Stomach (tissue), 9 donors: Measurements from ENCODE around the gene KIF5A. TPM values are rescaled to one million over a fixed set of nuclear protein-coding genes. Genes with fewer than 3 reads are reported as not detected.

ENCODE experiments used
- DNase-seq, 2 donors: peaks; one replicate each; pipeline versions ENCODE4 v3.0.0 to v3.0.0-alpha.2; 2013 to 2019
- H3K27ac ChIP-seq, 5 donors: fragments of 200-600 bp in 4 of 5; sonication (generic) in 4 of 5; one replicate each; pipeline ENCODE4 v1.5.1; 2013 to 2019; ENCODE audit warnings: mild to moderate bottlenecking in 1 of 5, moderate library complexity in 1 of 5
- H3K27me3 ChIP-seq, 3 donors: fragments of 200-600 bp; sonication (generic); one replicate each; pipeline ENCODE4 v1.5.1; 2017 to 2019; ENCODE audit warnings: mixed run types in 1 of 3
- H3K36me3 ChIP-seq, 4 donors: fragments of 200-600 bp; sonication (generic); 1 replicate in 3 of 4; 2 replicates in 1 of 4; pipeline ENCODE4 v1.5.1; 2016 to 2019
- H3K4me1 ChIP-seq, 4 donors: fragments of 200-600 bp; sonication (generic); one replicate each; pipeline ENCODE4 v1.5.1; 2016 to 2019
- H3K4me3 ChIP-seq, 4 donors: fragments of 200-600 bp; sonication (generic) in 3 of 4; one replicate each; pipeline ENCODE4 v1.5.1; 2016 to 2019; ENCODE audit warnings: mild to moderate bottlenecking in 1 of 4
- H3K9me3 ChIP-seq, 4 donors: fragments of 200-600 bp; sonication (generic); one replicate each; pipeline ENCODE4 v1.5.1; 2016 to 2019
- EP300 ChIP-seq: sonication (generic); formaldehyde crosslinking; IDR thresholded peaks from one replicate; pipeline ENCODE4 v1.6.1; 2017; ENCODE audit warnings: antibody characterized with exemption
- POLR2A ChIP-seq, 4 donors: fragments of 450-650 bp; IDR thresholded peaks; one replicate each; pipeline ENCODE4 v1.6.1; 2016; ENCODE audit warnings: antibody characterized with exemption in 4 of 4, control low read depth in 2 of 4, mild to moderate bottlenecking in 1 of 4, moderate library complexity in 1 of 4
- POLR2AphosphoS5 ChIP-seq, 3 donors: sonication (generic); formaldehyde crosslinking; IDR thresholded peaks; one replicate each; pipeline ENCODE4 v1.6.1; 2016; ENCODE audit warnings: antibody characterized with exemption in 3 of 3
- WGBS, 5 donors: extraction: QIAGEN DNeasy Blood & Tissue Kit in 3 of 5; methylation state at CpG; one replicate each; pipeline versions ENCODE4 v1.1.5 to v1.1.7; 2013 to 2018; 5-methylcytosine and 5-hydroxymethylcytosine counted together
- intact Hi-C: fragments of 100-400 bp; cut with DNase I; formaldehyde crosslinking; loops from one replicate; pipeline ENCODE4 v1.15.1; 2023; ENCODE audit warnings: low total_unique reads
- polyA plus RNA-seq, 3 donors: library from polyadenylated mRNA; stranded (reverse); fragments of 200-250 nt; gene quantifications; one replicate each; pipeline ENCODE4 v1.2.3, GENCODE V29; 2013
- total RNA-seq, 5 donors: library from RNA; depleted of rRNA; stranded (reverse); fragments of >200 nt; gene quantifications; one replicate each; pipeline versions ENCODE4 v1.1.0 to v1.2.3, GENCODE V29; 2014 to 2016
- TF ChIP-seq, protein P1 (sequence below), 7 experiments: fragments of 450-650 bp in 4 of 7; fragments of 200-600 bp in 3 of 7; sonication (generic) in 3 of 7; IDR thresholded peaks; one replicate each; pipeline ENCODE4 v1.5.1; 2016 to 2019; ENCODE audit warnings: antibody characterized with exemption in 7 of 7, control low read depth in 2 of 7, mild to moderate bottlenecking in 1 of 7
- donor health status: healthy with polysubstance abuse.
- donor health status: Bipolar disorder and iron deficiency.
- donor health status: healthy.

KIF5A gene
- total and polyA plus RNA-seq, 8 donors: 0.19 to 2.3 (median 1.3) TPM; not detected in 1

DNA sequence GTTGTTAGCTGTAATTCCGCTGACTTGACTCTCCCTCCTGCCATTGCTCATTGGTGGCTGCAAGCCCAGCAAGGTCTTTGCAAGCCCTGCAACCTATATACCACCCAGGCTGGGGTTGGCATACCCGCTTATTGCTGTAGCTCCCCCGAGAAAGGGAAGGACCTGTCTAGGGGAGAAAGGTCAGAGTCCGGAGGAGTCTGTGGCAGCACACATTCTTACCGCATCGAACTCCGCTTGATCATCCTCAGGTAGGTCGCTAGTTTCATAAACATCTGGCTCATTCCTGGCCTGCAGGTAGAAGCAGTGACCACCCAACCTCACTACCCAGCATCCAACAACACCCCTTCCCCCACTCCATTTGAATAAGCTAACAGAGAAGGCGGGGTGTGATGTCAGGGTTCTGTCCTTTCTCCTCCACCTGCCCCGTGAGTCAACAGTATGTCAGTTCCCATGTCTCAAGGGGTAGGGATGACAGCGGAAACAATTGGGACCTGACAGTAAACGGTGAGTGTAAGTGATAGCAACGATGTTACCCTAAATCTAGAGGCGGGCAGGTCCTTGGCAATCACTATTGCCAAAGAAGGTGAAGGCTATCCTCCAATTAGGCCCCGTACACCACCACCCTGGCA, 3.9 kb upstream of the KIF5A start:
- Histone ChIP-seq H3K27me3 (peaks cover 0 to 31% (median 25%) of the 10 kb centered on the region in 3 donors), H3K36me3 (peaks cover 3 to 20% (median 18%) of the 10 kb centered on the region in 4 donors), H3K27ac (peak overlapping the region; percentile 93 to 98 (median 96)), H3K9me3 (no peaks in the 10 kb centered on the region), H3K4me3 (peak overlapping the region; percentile 86 to 100 (median 96)), H3K4me1 (peaks cover 14 to 58% (median 35%) of the 10 kb centered on the region in 4 donors)
- intact Hi-C loops: no loop called here
- 53 to 67% (median 57%) methylated on average over 14 to 15 of the region's 15 CpGs for WGBS, 5 donors
- TF ChIP-seq, protein P1, sequence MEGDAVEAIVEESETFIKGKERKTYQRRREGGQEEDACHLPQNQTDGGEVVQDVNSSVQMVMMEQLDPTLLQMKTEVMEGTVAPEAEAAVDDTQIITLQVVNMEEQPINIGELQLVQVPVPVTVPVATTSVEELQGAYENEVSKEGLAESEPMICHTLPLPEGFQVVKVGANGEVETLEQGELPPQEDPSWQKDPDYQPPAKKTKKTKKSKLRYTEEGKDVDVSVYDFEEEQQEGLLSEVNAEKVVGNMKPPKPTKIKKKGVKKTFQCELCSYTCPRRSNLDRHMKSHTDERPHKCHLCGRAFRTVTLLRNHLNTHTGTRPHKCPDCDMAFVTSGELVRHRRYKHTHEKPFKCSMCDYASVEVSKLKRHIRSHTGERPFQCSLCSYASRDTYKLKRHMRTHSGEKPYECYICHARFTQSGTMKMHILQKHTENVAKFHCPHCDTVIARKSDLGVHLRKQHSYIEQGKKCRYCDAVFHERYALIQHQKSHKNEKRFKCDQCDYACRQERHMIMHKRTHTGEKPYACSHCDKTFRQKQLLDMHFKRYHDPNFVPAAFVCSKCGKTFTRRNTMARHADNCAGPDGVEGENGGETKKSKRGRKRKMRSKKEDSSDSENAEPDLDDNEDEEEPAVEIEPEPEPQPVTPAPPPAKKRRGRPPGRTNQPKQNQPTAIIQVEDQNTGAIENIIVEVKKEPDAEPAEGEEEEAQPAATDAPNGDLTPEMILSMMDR (IDR thresholded peaks at IDR 0.05): no peak
- DNase-seq: peak in 1 of 2 donors; percentile 54

DNA sequence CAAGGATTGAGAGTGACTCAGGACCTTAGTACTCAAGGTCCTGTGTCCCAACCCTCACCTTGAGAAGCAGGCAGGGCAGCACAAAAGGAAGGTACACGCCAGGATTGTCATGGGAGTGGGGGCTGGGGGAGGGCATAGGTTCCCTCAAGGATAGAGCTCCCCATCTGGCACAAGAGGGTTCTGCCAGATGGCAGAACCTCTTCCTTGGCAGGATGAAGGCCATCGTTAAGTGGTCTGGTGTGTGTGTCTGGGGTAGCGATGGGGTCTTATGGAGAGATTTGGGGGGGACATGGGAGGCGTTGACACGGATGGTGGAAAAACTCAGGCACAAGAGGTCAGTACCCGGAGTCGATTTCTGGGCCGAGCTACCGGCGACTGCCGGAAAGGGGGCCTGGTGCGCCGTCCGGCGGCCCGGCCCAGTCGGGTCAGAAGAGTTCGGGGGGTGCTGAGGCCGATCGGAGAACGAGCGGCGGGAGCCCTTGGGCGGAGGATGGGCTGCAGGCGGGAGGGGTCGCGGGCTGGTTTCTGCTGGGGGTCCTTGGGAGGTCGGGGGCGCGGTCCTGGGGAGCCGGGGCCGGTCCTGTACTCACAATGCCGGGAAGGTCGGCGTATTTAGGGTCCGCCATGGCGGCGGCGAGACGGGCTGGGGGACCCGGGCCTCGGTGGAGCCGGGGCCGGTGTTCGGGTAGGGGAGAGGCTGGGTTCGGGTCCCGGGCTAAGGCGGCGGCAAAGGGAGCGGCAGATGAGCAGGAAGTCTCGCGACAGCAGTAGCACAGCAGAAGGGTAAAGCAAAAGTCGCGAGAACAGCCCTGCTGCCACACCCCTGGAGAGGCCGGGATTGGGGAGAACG, 3.2 kb upstream of the KIF5A start, which contains the start of gene DCTN2:
Gene DCTN2 (minus strand): TSS at position 755 of the 850 bp plus-strand sequence. CDS start 129 bp downstream, at position 626.
- Histone ChIP-seq H3K36me3 (peaks cover 3 to 13% (median 12%) of the 10 kb centered on the region in 4 donors), H3K4me1 (peaks cover 14 to 50% (median 35%) of the 10 kb centered on the region in 4 donors), H3K4me3 (peak within 1 kb of the TSS; percentile 86 to 100 (median 96)), H3K27me3 (peaks cover 0 to 32% (median 25%) of the 10 kb centered on the region in 3 donors), H3K27ac (peak within 1 kb of the TSS; percentile 93 to 98 (median 96)), H3K9me3 (no peaks in the 10 kb centered on the region)
- peak in 1 of 4 donors; percentile 37 for TF ChIP-seq POLR2A (IDR thresholded peaks at IDR 0.05)
- TF ChIP-seq POLR2AphosphoS5 (IDR thresholded peaks at IDR 0.05): peak in 2 of 3 donors; percentile 73 to 79
- TF ChIP-seq EP300: no peak
- TF ChIP-seq, protein P1 (IDR thresholded peaks at IDR 0.05): peak in 1 of 7 experiments; percentile 18
- DNase-seq: peak; percentile 96 to 99
- intact Hi-C loops: no loop called here
- 0 to 1% (median 1%) methylated on average over 29 to 56 of the region's 56 CpGs for WGBS, 5 donors

DNA sequence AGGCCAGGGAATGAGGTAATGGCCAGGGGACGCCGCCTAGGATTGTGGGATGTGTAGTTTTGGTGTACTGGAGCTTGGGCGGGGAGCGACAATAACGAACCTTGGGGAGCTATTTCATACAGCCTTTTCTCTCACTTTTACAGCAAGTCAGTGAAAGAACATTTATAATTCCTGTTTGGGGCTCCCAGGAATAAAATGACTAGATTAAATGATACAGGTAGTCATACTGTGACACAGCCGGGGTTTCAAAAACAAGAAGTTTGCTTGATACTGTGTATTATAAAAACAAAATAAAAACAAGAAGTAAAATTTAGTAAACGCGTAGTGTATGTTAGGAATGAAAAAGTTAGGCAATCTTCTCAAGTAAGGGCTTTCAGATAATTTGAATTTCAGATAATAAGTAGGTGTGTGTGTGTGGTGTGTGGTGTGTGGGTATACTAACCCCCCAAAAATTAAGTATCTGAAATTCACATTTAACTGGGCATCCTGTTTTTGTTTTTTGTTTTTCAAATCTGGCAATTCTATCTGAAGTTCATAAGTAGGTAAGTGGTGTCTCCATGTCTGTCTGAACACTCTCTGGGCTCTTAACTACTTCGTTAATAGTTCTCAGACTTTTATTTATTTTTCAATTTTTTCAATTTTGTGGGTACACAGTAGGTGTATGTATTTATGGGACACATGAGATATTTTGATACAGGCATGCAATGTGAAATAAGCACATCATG, 2.4 kb upstream of the KIF5A start:
- Histone ChIP-seq H3K27me3 (peaks cover 0 to 32% (median 25%) of the 10 kb centered on the region in 3 donors), H3K4me1 (peaks cover 14 to 50% (median 35%) of the 10 kb centered on the region in 4 donors), H3K36me3 (peaks cover 0 to 5% (median 4%) of the 10 kb centered on the region in 4 donors), H3K4me3 (peak overlapping the region; percentile 86 to 100 (median 96)), H3K27ac (peak overlapping the region in 4 of 5 donors; percentile 93 to 98 (median 96)), H3K9me3 (no peaks in the 10 kb centered on the region)
- intact Hi-C loops: no loop called here
- 18 to 24% (median 20%) methylated on average over 9 of the region's 9 CpGs for WGBS, 5 donors
- no peak for DNase-seq
- TF ChIP-seq POLR2AphosphoS5 (IDR thresholded peaks at IDR 0.05) (peak in 1 of 3 donors; percentile 22), POLR2A (IDR thresholded peaks at IDR 0.05) (no peak)

DNA sequence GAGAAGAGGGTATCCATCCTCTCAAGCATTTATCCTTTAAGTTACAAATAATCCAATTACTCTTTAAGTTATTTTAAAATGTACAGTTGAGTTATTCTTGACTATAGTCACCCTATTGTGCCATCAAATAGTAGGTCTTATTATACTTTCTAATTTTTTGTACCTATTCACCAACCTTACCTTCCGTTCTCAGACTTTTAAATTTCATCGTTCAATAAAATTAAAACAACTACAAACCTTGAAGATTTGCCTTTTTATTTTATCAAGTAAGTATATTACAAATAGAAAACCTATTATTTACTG, 1.9 kb upstream of the KIF5A start:
- DNase-seq: no peak
- Histone ChIP-seq H3K4me1 (peaks cover 14 to 50% (median 35%) of the 10 kb centered on the region in 4 donors), H3K9me3 (no peaks in the 10 kb centered on the region), H3K27me3 (peaks cover 0 to 32% (median 25%) of the 10 kb centered on the region in 3 donors), H3K27ac (no peak overlapping the region), H3K4me3 (no peak overlapping the region), H3K36me3 (no peaks in the 10 kb centered on the region)
- TF ChIP-seq EP300 (no peak), POLR2A (IDR thresholded peaks at IDR 0.05) (no peak), POLR2AphosphoS5 (IDR thresholded peaks at IDR 0.05) (no peak)
- TF ChIP-seq, protein P1 (IDR thresholded peaks at IDR 0.05): no peak
- 90 to 98% (median 95%) methylated on average over 2 of the region's 2 CpGs for WGBS, 5 donors
- intact Hi-C loops: no loop called here
